ENCODE measurements around the gene EARS2. TPM values are rescaled to one million over a fixed set of nuclear protein-coding genes. Genes with fewer than 3 reads are reported as not detected.

EARS2 gene
- total RNA-seq, 2 experiments from 2014 or later, result 23.7 to 25.1 TPM

- no peak for DNase-seq
- Mint-ChIP-seq H3K36me3 (ENCODE audit: low read depth) (peaks cover 30% of the 10 kb centered on the region), H3K9me3 (no peaks in the 10 kb centered on the region), H3K27me3 (ENCODE audit: low read depth) (no peaks in the 10 kb centered on the region), H3K27ac (no peak overlapping the region), H3K4me3 (no peak overlapping the region), H3K4me1 (ENCODE audit: low read depth) (peaks cover 7% of the 10 kb centered on the region)
- intact Hi-C loops (cut with micrococcal nuclease), result no loop called here
- CTCF ChIA-PET, result no interaction called here
Observed at GRCh38 chr16:23535901-23536300, 21.2 kb downstream of the EARS2 start.

GRCh38 chr16:23534868-23535860 lies 22.0 kb downstream of the EARS2 start:
- no peak for DNase-seq
- Mint-ChIP-seq H3K4me1 (ENCODE audit: low read depth) (peaks cover 7% of the 10 kb centered on the region), H3K4me3 (no peak overlapping the region), H3K9me3 (no peaks in the 10 kb centered on the region), H3K36me3 (ENCODE audit: low read depth) (peaks cover 30% of the 10 kb centered on the region), H3K27ac (no peak overlapping the region), H3K27me3 (ENCODE audit: low read depth) (no peaks in the 10 kb centered on the region)
- intact Hi-C loops (cut with micrococcal nuclease), result no loop called here
- CTCF ChIA-PET, result no interaction called here

DNA sequence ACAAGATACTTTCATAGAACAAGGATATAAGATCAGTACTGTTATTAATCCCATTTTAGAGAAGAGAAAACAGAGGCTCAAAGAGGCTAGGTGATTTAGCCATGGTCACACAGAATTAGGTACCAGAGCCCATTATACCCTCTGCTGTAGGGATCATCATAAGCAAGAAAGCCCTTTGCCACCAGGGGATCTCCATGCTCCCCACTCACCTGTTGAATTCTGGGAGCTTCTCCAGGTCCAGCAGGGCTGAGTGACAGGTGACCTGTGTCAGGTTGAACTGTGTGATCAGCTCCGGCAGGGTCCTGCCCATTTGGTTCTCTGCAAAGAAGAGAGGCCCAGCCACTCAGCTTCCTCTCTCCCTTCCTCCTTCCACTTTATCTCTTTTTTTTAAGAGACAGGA lies 24.7 kb downstream of the EARS2 start:
- CTCF ChIA-PET, result interaction anchor here (0.6 kb wide), 1 partner anchor 64 kb away, joined by 4 read pairs; the partner anchor contains the start of gene NDUFAB1
- H3K27me3 Mint-ChIP-seq (ENCODE audit: low read depth), result no peaks in the 10 kb centered on the region
- DNase-seq, result no peak
- no peaks in the 10 kb centered on the region for H3K9me3 Mint-ChIP-seq
- peaks cover 24% of the 10 kb centered on the region for H3K36me3 Mint-ChIP-seq (ENCODE audit: low read depth)
- H3K4me3 Mint-ChIP-seq, result no peak overlapping the region
- intact Hi-C loops (cut with micrococcal nuclease), result no loop called here
- no peak overlapping the region for H3K27ac Mint-ChIP-seq
- no peaks in the 10 kb centered on the region for H3K4me1 Mint-ChIP-seq (ENCODE audit: low read depth)

- no peaks in the 10 kb centered on the region for H3K4me1 Mint-ChIP-seq (ENCODE audit: low read depth)
- no peak overlapping the region for H3K4me3 Mint-ChIP-seq
- H3K27me3 Mint-ChIP-seq (ENCODE audit: low read depth), result no peaks in the 10 kb centered on the region
- H3K36me3 Mint-ChIP-seq (ENCODE audit: low read depth), result peaks cover 28% of the 10 kb centered on the region
- H3K27ac Mint-ChIP-seq, result no peak overlapping the region
- no peak for DNase-seq
- CTCF ChIA-PET, result interaction anchor here (0.5 kb wide), 1 partner anchor 1453 kb away, joined by 4 read pairs; no protein-coding TSS in a partner anchor
- no peaks in the 10 kb centered on the region for H3K9me3 Mint-ChIP-seq
- intact Hi-C loops (cut with micrococcal nuclease), result no loop called here
Observed at GRCh38 chr16:23530062-23530461, 27.1 kb downstream of the EARS2 start.

- H3K27me3 Mint-ChIP-seq (ENCODE audit: low read depth), result no peaks in the 10 kb centered on the region
- peaks cover 31% of the 10 kb centered on the region for H3K36me3 Mint-ChIP-seq (ENCODE audit: low read depth)
- no peak overlapping the region for H3K4me3 Mint-ChIP-seq
- no peaks in the 10 kb centered on the region for H3K4me1 Mint-ChIP-seq (ENCODE audit: low read depth)
- no peak overlapping the region for H3K27ac Mint-ChIP-seq
- CTCF ChIA-PET, result no interaction called here
- intact Hi-C loops (cut with micrococcal nuclease), result no loop called here
- DNase-seq, result no peak
- no peaks in the 10 kb centered on the region for H3K9me3 Mint-ChIP-seq
Observed at GRCh38 chr16:23528644-23529310, 28.4 kb downstream of the EARS2 start.

GRCh38 chr16:23527961-23528643 lies 29.0 kb downstream of the EARS2 start:
- no peaks in the 10 kb centered on the region for H3K27me3 Mint-ChIP-seq (ENCODE audit: low read depth)
- no peak for DNase-seq
- CTCF ChIA-PET, result no interaction called here
- H3K27ac Mint-ChIP-seq, result no peak overlapping the region
- H3K9me3 Mint-ChIP-seq, result no peaks in the 10 kb centered on the region
- no peak overlapping the region for H3K4me3 Mint-ChIP-seq
- intact Hi-C loops (cut with micrococcal nuclease), result no loop called here
- H3K36me3 Mint-ChIP-seq (ENCODE audit: low read depth), result peaks cover 29% of the 10 kb centered on the region
- H3K4me1 Mint-ChIP-seq (ENCODE audit: low read depth), result no peaks in the 10 kb centered on the region

DNA sequence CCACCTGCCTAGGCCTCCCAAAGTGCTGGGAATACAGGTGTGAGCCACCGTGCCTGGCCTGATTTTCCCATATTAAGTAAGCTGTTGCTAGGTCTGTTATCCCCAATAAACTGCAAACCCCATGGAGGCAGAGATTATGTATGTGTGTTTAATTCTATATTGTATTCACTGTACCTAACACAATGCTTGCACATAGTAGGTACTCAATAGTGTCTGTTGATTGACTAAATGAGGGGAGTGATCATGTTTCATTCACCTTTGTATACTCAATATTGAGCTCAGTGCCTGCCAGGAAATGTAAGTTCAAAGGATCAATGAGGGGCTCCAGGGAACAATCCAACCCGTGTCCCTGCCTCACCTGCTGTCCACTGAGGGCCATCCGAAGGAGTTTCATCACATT lies 32.3 kb downstream of the EARS2 start:
- H3K4me1 Mint-ChIP-seq (ENCODE audit: low read depth), result no peaks in the 10 kb centered on the region
- peaks cover 40% of the 10 kb centered on the region for H3K36me3 Mint-ChIP-seq (ENCODE audit: low read depth)
- intact Hi-C loops (cut with micrococcal nuclease), result no loop called here
- CTCF ChIA-PET, result no interaction called here
- no peaks in the 10 kb centered on the region for H3K27me3 Mint-ChIP-seq (ENCODE audit: low read depth)
- DNase-seq, result no peak
- H3K4me3 Mint-ChIP-seq, result no peak overlapping the region
- H3K27ac Mint-ChIP-seq, result no peak overlapping the region
- no peaks in the 10 kb centered on the region for H3K9me3 Mint-ChIP-seq

DNA sequence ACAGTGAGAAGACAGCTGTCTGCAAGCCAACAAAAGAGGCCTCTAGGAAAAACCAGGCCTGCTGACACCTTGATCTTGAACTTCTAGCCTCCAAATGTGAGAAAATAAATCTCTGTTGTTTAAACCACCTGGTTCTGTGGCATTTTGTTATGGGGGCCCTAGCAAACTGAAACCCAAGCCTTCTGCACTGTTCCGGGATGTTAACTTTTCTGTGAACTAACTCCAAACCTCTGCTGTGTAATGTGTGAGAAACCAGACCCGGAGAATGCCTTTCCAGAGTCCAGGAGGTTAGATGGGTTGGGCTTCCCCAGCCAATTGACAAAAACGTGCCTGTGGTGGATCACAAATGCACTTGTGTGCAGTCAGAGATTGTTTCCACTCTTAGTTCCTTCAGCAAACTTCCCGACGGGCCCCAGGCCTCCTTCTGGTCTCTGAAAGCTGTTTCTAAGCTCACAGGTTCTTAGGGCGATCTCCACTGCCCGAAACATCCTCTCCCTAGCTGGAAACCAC lies 33.2 kb downstream of the EARS2 start:
- Mint-ChIP-seq H3K9me3 (no peaks in the 10 kb centered on the region), H3K4me1 (ENCODE audit: low read depth) (no peaks in the 10 kb centered on the region), H3K27me3 (ENCODE audit: low read depth) (no peaks in the 10 kb centered on the region), H3K36me3 (ENCODE audit: low read depth) (peaks cover 46% of the 10 kb centered on the region), H3K4me3 (no peak overlapping the region), H3K27ac (no peak overlapping the region)
- intact Hi-C loops (cut with micrococcal nuclease), result no loop called here
- no peak for DNase-seq
- CTCF ChIA-PET, result no interaction called here

- Mint-ChIP-seq H3K4me3 (no peak overlapping the region), H3K27ac (no peak overlapping the region), H3K9me3 (no peaks in the 10 kb centered on the region), H3K4me1 (ENCODE audit: low read depth) (no peaks in the 10 kb centered on the region), H3K36me3 (ENCODE audit: low read depth) (peaks cover 46% of the 10 kb centered on the region), H3K27me3 (ENCODE audit: low read depth) (no peaks in the 10 kb centered on the region)
- DNase-seq, result no peak
- intact Hi-C loops (cut with micrococcal nuclease), result no loop called here
- CTCF ChIA-PET, result no interaction called here
Observed at GRCh38 chr16:23523321-23523720, 33.8 kb downstream of the EARS2 start.

DNA sequence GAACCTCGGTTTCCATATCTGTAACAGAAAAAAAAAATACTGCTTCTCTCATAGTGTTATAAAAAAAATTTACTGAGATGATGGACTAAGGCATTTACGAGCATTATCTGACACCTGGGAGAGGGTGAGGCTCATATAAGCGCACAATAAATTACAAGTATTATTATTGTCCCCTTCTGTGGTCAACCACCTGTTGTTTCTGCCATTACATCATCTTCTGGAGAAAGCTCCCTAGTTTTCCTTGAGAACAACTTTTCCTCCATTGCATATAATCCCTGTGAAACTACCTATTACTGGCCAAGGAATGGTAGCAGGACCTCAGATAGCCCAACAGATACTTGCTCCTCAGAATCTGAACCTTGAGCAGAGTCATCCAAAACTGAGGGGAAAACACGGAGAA lies 35.2 kb downstream of the EARS2 start:
- Mint-ChIP-seq H3K4me3 (no peak overlapping the region), H3K4me1 (ENCODE audit: low read depth) (no peaks in the 10 kb centered on the region), H3K9me3 (no peaks in the 10 kb centered on the region), H3K36me3 (ENCODE audit: low read depth) (peaks cover 44% of the 10 kb centered on the region), H3K27ac (no peak overlapping the region), H3K27me3 (ENCODE audit: low read depth) (no peaks in the 10 kb centered on the region)
- intact Hi-C loops (cut with micrococcal nuclease), result no loop called here
- no peak for DNase-seq
- CTCF ChIA-PET, result interaction anchor here (1.2 kb wide), 1 partner anchor 23 kb away, joined by 4 read pairs; no protein-coding TSS in a partner anchor

DNA sequence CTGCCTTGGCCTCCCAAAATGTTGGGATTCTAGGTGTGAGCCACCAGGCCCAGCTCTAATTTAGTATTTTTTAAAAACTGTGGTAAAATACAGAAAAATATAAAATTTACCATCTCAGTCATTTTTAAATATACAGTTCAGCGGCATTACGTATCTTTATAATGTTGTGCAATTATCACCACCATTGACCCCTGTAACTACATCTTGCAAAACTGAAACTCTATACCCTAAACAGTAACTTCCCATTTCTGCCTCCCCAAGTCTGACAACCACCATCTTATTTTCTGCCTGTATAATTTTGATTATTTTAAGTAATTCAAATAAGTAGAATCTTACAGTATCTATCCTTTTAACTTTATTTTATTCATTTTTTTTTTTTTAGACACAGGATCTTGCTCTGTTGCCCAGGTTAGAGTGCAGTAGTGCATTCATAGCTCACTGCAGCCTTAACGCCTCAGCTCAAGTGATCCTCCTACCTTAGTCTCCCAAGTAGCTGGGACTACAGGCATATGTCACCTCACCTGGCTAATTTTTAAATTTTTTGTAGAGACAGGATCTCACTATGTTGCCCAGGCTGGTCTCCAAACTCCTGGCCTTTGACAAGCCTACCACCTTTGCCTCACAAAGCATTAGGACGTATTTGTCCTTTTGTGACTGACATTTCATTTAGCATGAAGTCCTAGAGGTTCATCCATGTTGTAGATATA lies 36.0 kb downstream of the EARS2 start:
- CTCF ChIA-PET, result interaction anchor here (1.2 kb wide), 1 partner anchor 24 kb away, joined by 4 read pairs; no protein-coding TSS in a partner anchor
- H3K36me3 Mint-ChIP-seq (ENCODE audit: low read depth), result peaks cover 40% of the 10 kb centered on the region

DNA sequence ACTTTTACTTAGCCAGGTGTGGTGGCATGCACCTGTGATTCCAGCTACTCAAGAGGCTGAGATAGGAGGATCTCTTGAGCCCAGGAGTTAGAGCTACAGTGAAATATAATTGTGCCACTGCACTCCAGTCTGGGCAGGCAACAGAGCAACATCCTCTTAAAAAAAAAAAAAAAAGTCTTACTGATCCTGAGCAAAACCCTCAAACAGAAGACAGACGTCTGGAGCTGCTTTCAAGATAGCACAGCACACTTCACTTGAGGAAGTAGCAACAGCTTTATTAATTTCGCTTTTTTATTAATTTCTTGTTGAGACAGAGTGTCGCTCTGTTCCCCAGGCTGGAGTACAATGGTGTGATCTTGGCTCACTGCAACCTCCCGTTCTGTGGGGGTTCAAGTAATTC lies 36.6 kb downstream of the EARS2 start:
- DNase-seq, result no peak
- no peaks in the 10 kb centered on the region for H3K9me3 Mint-ChIP-seq
- H3K36me3 Mint-ChIP-seq (ENCODE audit: low read depth), result peaks cover 41% of the 10 kb centered on the region
- intact Hi-C loops (cut with micrococcal nuclease), result no loop called here
- peaks cover 12% of the 10 kb centered on the region for H3K4me1 Mint-ChIP-seq (ENCODE audit: low read depth)
- H3K27ac Mint-ChIP-seq, result no peak overlapping the region
- CTCF ChIA-PET, result no interaction called here
- H3K4me3 Mint-ChIP-seq, result no peak overlapping the region
- no peaks in the 10 kb centered on the region for H3K27me3 Mint-ChIP-seq (ENCODE audit: low read depth)

More for the DNA sequence above, 36.0 kb downstream of the EARS2 start:
- intact Hi-C loops (cut with micrococcal nuclease), result no loop called here
- no peak overlapping the region for H3K4me3 Mint-ChIP-seq
- no peak for DNase-seq
- H3K9me3 Mint-ChIP-seq, result no peaks in the 10 kb centered on the region
- peaks cover 6% of the 10 kb centered on the region for H3K4me1 Mint-ChIP-seq (ENCODE audit: low read depth)
- no peak overlapping the region for H3K27ac Mint-ChIP-seq
- H3K27me3 Mint-ChIP-seq (ENCODE audit: low read depth), result no peaks in the 10 kb centered on the region
